ENCODE data around the gene KCNH4.
"Not testable (repeated sequence)": the region's sequence is repeated elsewhere in the genome, so short reads cannot be mapped to it uniquely, and the experiment has no call there.

KCNH4 gene

DNA sequence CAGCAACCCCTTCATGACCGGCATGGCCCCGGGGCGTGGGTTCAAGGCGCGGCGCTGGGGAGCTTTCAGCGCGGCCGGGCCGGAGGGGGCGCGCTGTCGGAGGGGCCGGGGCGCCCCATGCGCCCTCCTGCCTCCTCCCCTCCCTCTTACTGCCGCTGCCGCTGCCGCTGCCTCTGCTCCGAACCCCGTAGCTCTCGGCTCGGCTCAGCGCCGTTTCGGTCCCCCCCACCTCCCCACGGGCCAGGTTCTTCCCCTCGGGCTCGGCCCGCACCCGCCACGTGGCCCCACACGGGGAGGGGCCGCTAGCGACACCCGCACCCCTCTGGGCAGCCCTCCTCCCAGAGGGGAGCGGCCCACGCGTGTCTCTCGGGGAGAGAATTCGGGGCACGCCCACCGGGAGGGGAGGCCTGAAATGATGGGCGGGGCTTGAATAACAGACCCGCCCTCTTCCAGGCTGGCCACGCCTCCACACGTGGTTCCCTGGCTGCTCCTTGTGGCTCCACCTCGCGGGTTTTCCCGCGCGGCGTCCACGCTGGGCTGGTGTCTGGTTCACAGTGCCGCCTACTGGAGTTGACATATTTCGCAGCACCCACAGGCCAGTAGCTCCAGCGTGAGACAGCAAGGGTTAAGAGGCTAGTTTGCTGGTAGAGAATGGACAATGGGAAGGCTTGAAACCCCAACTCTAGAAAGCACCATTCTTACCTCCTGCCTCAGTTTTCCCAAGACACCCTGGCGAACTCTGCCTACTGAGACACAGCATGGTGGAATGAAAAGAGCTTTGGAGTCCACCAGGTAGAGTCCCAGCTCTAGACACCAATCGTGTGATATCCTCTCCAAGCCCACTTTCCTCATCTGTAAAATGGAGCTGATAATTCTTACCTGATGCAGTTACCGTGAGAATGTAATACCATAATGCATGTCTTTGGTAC, at the start of gene KCNH4:
Gene KCNH4, minus strand, starts transcription at position 221 of the 929 bp plus-strand sequence. Its CDS starts 197 bp downstream, at position 24.
- DNase-seq (ENCODE audit: low read depth, low spot score): no peak

DNA sequence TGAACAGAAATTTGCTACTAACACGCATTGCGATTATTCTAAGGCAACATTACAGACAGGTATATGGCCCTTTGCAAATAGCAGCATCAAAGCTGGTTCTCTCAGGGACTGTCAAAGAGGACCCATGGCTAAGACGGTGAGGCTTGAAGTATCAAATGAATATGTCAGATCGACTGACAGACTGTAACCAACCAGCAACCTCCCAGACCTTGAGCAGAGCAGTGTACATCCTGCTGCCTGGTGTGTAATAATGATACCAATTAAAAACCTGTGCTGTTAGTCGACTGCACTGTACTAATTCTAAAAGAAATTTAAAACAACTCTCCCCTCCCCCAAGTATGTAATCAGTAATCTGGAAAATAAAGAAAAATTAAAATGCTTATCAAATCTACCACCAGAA, 49.3 kb upstream of the KCNH4 start:
- DNase-seq (ENCODE audit: low read depth, low spot score): no peak

DNA sequence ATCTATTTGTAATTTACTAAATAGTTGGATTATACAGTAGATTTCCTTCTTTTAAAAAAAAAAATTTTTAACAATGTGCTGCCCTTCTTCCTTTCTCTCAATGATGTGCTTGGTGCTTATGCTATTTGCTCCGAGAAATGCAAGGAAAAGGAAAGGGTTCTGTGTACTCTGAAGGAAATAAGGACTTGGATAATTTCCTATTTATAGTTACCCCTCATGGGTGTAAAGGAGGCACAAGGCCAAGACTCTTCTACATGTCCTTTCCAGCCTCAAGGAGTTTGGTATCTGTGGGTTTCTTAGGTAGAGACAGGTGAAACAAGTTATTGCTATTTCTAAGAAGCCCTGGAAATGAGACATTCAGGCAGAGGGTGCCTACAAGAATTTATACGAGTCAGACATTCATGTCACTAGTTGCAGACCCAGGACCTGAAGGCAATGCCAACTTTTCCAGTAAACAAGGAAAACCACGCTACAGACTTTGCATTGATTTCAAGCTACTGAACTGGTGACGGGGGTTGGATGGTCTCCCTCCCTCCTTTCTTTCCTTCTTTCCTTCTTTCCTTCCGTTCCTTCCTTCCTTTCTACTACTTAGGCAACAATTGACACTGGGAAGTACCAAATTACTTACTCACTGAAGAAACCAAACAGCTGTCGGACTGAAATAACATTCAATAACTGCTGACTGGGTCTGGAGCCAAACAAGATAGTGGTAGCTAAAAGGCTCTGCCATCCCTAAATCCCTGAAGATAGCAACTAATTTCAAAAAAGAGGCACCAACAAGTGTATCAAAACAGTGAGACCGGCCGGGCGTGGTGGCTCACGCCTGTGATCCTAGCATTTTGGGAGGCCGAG, 47.1 kb upstream of the KCNH4 start:
- DNase-seq (ENCODE audit: low read depth, low spot score): no peak

DNA sequence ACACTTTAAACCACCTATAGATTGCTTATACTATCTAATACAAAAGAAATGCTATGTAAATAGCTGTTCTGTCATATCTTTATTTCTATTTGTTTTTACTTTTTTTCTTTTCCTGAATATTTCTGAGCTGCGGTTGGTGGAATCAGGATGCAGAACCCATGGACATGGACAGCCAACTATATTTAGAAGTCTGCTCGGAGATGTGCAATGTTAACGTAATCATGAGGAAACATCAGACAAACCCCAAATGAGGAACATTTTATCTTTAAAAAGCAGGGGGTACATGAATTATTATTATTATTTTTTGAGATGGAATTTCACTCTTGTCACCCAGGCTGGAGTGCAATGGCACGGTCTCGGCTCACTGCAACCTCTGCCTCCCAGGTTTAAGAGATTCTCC, 44.7 kb upstream of the KCNH4 start:
- no peak for DNase-seq (ENCODE audit: low read depth, low spot score)

DNA sequence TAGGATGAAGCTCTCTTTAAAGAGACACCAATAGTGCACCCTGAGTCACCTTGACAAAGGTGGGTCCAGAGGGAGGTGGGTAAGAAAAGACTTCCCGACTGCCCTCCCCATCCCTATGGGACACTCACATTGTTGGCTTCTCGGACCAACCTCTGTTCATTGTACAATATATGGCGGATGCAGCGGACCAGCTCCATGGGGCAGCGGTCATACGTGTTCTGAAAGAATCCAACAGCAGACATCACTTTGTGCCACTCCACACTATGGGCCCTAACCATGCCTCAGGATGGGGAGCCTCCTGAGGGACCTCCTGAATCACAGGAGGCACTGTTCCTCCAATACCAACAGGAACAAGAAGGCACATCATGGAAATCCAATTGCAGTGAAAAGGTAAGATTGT, 43.7 kb upstream of the KCNH4 start:
- DNase-seq (ENCODE audit: low read depth, low spot score): no peak

DNA sequence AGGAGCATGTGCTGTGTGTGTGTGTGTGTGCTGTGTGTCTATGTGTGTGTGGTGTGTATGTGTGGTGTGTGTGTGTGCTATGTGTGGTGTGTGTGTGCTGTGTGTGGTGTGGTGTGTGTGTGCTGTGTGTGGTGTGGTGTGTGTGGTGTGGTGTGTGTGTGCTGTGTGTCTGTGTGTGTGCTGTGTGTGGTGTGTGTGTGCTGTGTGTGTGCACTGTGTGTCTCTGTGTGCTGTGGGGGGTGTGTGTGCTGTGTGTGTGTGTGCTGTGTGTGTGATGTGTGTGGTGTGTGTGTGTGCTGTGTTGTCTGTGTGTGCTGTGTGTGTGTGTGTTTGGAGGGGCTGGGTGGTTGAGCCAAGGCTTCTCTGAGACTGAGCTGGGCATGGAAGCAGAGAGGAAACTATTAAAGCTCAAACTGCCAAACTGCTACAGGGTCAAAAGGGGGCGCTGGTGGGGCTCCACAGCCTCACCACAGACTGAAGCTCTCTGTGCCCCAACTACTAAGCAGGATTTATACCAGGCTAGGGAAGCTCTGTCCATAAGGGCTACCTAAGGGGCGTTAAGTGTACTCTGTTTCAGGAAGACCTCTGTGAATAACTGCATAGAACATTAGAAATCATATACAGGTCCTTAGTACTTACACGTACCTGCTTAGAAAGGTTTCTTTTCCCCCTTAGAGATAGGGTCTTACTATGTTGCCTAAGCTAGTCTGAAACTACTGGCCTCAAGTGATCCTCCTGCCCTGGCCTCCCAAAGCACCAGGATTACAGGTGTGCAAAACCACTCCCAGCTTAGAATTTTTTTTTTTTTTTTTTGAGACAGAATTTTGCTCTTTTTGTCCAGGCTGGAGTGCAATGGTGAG, 41.2 kb upstream of the KCNH4 start:
- DNase-seq (ENCODE audit: low read depth, low spot score): no peak

DNA sequence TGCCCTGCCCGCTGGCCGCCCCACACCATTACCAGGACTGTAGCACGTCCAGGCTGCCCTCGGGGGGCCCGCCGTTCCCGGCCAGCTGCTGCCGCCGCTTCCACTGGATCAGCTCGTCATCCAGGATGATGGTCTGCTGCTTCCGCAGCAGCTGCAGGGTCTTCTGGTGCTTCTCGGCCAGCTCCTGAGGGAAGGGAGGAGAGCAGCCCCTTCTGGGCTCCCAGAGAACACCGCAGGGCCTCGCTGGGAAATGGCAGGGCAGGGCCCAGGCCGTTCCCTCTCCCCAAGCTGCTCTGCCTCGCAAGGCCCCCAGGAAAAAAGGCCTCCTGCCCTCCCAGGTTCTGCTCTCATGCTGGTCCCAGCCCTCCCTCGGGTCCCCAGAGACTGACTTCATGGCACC, 38.3 kb upstream of the KCNH4 start:
- DNase-seq (ENCODE audit: low read depth, low spot score): not testable (repeated sequence)

DNA sequence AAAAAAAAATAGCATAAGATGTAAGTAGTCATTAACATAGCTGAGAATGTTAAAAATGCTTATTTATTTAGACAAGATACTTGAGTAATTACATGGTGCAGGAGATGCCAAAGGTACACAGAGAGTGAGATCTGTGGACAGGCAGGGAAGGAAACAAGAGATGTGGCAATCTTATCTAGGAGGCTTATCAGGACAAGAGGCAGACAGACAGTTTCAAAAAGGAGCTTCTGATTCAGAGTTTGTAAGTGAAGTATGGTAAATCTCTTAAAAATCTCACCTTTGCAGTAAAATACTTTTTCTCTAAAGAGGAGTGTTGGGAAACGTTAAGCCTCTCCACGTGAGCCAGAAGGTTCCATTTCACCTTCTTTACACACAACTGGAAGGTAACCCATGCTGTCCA, 33.2 kb upstream of the KCNH4 start:
- DNase-seq (ENCODE audit: low read depth, low spot score): no peak

DNA sequence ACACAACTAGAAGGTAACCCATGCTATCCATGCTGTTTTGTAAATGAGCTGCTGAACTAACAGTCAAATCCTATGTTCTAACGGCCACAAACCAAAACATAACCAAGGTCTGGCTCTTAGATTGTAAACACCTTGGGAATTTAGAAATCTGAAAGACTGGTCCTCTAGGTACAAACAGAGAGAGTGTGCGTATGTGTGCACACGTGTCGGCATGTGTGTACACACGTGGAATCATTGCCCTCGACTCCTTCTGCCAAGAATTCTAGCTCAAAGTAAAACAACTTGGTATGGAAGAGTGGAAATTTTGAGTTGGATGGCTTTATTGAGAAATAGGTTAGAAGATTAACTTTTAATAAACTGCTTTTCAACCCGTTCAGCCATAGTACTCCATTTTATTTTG, 31.4 kb upstream of the KCNH4 start:
- DNase-seq (ENCODE audit: low read depth, low spot score): no peak

DNA sequence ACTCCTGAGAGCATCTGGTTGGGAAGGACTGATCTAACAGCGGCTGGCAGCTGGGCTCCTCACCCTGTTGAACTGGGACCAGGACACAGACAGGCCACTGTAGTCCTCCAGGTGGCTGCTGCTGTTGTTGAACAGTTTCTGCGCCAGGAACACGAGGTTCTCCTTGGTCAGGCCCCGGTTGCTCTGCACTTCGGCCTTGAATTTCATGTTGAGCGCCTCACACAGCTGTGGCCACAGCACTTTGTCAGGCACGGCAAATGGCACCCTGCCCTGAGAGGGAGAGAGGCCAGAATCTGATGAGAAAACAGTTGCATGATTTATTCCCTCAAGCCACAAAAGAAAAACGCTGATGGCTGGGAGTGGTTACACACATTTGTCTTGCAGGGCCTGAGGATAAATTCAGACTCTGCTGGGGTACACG, 31.0 kb upstream of the KCNH4 start:
- not testable (repeated sequence) for DNase-seq (ENCODE audit: low read depth, low spot score)

DNA sequence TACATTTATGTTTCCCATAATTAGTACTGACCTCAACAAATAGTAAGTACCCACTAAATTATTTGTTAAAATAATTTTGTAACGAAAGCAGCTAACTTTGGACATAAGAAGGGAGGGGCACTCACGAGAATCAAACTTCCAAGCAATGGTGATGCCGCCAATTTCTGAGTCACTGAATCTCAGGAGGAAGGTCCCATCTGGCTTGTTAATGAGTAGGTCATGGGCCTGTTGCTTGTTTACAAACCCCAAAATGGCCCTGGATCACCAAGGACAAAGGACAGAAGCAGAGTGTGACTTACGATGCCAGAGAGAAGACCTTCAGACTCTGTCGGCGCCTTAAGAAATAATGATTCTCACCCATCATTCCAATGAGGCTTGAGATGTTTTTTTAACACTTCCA, 29.1 kb upstream of the KCNH4 start:
- no peak for DNase-seq (ENCODE audit: low read depth, low spot score)

DNA sequence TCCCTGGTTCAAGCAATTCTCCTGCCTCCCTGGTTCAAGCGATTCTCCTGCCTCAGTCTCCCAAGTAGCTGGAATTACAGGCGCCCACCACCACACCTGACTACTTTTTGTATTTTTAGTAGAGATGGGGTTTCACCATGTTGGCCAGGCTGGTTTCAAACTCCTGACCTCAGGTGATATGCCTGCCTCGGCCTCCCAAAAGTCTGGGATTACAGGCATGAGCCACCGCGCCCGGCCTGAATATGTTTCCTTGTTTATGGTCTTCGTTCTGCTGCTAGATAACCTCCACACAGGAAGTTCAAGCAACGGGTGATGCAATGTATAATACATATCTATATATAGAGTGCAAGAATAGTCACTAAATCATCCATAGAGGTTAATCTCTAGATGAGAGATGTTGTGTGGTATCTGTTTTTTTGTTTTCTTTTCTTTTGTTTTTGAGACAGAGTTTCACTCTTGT, 25.2 kb upstream of the KCNH4 start:
- DNase-seq (ENCODE audit: low read depth, low spot score): not testable (repeated sequence)

DNA sequence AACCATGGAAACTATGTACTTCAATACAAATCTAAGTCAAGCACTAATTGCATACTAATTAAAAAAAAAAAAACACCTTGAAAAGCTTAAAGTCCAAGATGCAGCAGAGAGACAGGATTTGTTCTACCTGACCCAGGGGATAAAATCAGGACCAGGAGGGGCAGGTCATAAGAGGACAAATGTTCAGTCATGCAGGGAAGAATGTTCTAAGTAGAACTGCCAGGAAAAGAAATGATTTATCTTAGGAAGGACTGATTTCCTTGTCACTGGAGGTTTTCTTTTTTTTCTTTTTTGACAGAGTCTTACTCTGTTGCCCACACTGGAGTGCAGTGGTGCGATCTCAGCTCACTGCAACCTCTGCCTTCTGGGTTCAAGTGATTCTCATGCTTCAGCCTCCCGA, 22.4 kb upstream of the KCNH4 start:
- DNase-seq (ENCODE audit: low read depth, low spot score): no peak

DNA sequence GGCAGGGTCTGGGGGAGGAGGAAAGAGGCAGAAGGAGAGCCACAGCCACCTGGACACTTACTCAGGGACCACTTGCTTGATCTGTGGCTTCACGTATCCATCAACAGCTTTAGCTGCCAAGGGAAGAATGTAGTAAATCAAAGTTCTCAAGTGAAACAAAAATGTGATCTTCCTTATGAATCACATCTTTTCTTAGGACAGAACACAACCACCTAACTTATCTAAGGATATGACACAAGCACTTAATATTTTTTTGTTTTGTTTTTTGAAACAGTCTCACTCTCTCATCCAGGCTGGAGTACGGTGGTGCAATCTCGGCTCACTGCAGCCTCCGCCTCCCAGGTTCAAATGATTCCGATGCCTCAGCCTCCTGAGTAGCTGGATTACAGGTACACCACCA, 21.8 kb upstream of the KCNH4 start:
- DNase-seq (ENCODE audit: low read depth, low spot score): no peak

DNA sequence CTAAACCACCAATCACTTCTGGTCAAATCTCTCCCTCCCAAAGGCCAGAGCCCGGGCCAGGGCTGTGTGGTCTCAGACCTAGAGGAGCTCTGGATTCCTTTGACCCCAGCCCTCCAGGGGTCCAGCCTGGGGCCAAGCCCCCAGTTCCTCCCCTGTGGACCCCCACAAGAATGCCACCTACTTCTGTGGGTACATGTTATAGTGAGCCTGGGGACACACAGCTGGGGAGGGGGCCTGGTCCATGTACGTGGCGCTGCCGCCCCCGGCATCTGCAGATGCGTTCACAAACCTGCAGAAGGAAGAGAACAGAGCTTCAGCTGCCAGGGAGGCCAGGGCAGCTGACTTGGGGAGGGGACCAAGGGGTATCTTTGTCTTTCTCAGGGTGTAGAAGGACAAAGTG, 21.2 kb upstream of the KCNH4 start:
- DNase-seq (ENCODE audit: low read depth, low spot score): no peak

DNA sequence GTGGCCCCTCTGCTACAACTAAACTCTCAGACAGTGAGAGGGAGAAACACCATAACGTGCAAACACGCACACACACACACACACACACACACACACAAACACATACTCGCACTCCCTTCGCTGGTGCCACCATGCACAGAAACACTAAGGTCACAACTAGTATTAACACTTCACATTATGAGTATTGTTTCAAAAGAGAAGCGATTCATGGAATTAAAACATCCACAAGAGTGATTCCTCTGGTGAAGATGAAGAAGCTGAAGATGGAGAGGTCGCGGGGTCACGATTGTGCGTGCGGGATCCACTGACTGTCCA, 20.5 kb upstream of the KCNH4 start:
- DNase-seq (ENCODE audit: low read depth, low spot score): no peak

DNA sequence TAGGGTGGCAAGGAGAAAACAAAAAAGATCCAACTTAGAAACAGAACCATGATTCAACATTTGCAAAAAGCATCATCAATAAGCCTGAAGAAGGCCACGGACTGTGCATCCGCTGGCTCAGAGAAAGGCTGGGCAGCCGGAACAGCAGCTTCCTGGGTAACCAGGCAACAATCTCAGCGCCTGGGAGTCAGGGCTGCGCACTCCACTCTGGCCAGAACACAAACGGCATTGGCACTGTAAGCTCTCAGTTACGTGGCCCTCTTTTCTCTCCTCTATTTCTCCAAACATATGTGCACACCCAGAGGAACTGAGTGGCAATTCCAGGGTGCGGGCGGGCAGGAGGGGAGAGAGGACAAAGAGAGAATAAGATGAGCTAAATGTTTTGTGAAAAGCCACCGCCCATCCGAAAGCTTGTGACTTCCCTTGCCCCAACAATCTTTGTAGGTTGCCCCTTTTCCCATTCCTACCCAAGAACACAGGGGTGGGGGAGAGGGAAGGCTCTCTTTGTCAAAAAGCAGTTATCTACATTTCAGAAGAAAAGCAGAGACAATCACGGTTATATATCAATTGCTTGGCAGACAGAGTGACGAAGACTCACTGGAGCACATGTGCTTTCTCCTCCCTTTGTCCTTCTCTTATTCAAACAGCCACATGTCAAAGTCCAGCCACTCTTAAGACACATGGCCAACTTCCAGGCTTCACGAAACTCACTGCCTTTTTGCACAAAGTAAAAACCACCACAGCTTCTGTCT, 19.9 kb upstream of the KCNH4 start:
- DNase-seq (ENCODE audit: low read depth, low spot score): no peak

DNA sequence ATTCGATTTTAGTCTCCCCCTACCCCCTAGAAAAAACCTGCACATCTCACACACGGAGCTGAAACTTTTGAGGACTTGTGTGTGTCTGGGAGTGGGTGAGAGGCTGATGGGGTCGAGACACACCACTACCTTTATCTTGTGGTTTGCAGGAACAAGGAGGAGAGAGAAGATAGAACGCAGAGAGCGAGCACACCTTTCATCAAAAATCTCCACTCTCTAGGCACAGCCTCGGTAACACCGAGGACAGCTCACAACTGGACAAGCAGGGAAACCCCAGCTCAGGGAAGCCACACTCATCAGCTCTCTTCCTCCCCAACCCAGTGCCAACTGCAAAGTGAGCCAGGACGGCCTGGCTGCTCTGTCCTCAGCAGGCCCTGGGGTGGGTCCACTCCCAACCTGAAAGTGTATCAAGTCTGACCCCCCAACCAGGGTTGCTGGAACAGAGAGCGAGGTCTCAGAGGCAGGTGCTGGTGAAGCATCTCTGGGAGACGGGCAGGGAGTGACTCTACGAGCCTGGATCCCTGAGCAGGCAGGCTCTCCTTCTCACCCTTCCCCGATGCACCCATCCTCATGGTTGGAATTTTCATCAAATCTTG, 18.6 kb upstream of the KCNH4 start:
- DNase-seq (ENCODE audit: low read depth, low spot score): no peak

DNA sequence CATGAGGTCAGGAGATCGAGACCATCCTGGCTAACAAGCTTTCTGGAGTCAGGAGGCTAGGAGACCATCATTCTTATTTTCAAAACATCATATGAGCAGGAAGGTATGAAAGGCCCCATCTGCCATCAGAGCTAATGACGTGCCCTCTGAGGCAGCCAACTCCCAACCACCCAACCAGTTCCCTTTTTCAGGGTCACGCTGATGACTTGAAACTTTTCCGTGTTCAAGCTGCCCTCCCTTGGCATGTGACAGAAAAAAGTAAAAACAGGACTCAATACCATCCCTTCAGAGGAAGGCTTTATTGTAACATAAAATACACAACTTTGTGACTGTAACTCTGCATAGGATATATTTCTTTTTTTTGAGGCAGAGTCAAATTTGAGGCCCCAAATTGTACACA, 18.0 kb upstream of the KCNH4 start:
- DNase-seq (ENCODE audit: low read depth, low spot score): no peak

DNA sequence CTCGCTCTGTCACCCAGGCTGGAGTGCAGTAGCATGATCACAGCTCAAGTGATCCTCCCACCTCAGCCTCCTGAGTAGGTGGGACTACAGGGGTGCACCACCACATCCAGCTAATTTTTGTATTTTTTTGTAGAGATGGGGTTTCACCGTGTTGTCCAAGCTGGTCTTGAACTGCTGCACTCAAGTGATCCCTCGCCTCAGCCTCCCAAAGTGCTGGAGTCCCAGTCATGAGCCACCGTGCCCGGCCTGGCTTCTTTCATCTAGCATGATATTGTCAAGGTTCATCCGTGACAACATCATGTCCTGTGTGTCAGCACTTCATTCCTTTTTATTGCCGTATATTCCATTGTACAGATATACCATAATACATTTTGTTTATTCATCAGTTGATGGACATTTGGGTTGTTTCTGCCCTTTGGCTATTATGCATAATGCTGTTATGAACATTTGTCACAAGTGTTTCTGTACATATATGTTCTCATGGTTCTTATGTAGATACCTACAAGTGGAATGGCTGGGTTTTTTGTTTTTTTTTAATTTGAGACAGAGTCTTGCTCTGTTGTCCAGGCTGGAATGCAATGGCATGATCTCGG, 16.7 kb upstream of the KCNH4 start:
- DNase-seq (ENCODE audit: low read depth, low spot score): no peak

Data from smooth muscle cell of the brain vasculature (primary cell).